CD4-positive, alpha-beta T cell treated with Interleukin-6 for 4 hours (primary cell): ENCODE data around the gene ADAMTS8.

Experiments used
- DNase-seq: peaks from one replicate; pipeline ENCODE4 v3.0.0-alpha.2; 2020; ENCODE audit warnings: mixed read lengths

The ADAMTS8 gene

DNA sequence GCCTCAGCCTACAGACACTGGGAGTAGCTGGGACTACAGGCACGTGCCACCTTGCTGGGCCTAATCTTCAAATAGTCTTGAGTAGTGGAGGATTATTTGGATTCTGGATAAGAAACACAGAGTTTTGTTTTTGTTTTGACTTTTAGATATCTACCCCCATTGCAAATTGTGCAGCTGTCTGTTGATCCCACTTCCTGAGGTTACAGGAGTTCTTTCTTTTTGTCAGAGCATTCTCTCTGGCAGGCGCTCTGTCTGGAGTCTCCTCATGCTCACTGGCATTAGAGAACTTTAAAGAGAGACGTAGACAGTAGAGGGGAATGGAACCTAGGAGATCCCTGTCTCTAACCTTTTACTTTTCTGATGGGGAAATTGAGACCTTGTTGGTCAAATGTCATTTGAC, 7.8 kb upstream of the ADAMTS8 start:
- no peak for DNase-seq

DNA sequence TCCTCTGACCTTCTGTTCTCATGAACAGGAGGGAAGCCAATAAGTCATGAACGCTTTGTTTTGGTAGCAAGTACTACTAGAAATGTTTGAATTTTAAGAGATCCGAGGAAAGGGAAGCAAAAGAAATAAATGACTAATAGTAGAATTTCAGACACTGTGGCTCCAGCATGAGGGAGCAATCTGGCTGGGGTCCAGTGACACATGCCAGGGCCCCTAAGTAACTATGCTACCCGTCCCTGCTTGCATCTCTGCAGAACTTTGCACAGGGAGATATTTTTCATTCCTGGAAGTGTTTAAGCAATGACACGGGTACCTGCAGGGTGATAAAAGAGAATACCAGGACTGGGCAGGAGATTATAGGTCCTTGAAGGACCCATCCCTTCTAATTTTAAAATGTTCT, 7.3 kb upstream of the ADAMTS8 start:
- no peak for DNase-seq

DNA sequence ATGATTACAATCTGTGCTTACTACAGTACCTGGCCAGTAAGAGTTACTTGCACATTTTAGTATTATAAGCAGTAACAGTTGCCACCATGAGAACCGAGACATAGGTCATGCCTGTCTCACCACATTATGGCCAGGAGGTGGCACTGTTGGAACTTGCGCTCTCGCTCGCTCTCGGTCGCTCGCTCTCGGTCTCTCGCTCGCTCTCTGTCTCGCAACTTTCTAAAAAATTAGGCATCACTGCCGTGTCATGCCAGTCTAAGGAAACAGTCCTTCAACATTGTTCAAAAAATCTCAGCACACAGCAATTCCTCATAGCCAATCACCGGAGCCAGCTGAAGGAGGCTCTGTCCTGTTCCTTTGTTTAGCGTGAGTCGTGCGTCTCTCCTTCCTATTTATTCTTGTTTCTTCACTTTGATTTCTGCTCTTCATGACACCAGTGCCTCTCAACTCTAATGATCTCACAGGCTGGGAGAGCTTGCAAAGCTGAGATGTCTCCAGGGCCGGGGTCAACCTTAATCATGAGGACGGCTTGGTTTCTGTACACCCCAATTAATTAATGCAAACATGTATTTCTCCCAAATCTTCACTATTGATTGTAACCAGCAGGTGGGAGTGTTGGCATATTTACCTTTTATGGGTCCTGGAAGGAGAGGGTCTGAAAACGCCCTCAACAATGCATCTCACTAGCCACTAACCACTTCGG, 6.3 kb upstream of the ADAMTS8 start:
- peak; percentile 72 for DNase-seq

DNA sequence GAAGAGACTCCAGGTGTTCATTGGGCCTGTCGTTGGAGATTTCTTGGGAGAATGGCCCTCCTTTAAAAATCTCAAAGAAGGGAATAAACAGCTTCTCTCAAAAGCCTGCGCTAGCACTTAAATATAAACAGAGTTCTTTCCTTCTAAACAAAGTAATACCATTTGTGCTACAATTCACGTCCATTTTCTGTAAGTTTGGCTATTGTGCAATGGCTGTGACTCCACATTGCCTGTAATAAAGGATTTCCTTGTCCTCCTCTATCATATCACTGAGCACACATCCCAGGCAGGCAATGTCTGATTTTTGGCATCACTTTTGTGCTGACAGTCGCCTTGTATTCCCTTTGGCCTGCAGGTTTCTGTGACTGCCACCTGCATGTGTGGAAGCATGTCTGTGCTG, 4.9 kb upstream of the ADAMTS8 start:
- DNase-seq = no peak

DNA sequence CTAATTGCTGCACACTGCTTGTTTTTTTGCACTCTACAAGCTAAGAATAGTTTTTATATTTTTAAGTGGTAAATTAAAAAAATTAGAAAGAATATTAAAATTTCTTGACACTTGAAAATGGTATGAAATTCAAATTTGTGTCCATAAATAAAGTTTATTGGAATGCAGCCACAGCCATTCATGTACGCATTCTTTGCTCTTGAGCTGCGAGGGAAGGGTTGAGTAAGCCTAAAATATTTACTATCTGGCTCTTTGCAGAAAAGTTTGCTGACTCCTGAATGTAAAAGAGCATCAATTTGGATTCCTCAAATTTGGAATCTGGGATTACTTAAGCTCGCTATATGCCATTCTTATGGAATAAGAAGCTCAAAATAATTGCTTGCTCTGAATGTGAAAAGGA, 3.4 kb upstream of the ADAMTS8 start:
- no peak for DNase-seq

DNA sequence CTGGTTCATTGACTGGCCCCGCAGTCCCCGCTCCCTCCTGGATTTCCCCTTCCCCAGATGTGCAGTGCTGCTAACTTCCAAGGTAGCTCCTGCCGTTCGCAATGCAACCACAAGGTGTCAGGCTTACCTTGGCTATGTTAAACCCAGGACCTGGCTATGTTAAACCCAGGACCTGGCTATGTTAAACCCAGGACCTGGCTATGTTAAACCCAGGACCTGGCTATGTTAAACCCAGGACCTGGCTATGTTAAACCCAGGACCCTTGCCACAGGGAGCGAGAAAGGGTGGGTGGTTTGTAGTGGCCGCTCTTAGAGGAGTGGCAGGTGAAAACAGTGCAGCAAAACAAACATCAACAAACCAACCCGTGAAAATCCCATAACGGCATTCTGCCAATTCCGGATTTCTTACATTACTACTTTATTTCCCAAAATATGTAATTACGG, 2.9 kb upstream of the ADAMTS8 start:
- peak; percentile 66 for DNase-seq

DNA sequence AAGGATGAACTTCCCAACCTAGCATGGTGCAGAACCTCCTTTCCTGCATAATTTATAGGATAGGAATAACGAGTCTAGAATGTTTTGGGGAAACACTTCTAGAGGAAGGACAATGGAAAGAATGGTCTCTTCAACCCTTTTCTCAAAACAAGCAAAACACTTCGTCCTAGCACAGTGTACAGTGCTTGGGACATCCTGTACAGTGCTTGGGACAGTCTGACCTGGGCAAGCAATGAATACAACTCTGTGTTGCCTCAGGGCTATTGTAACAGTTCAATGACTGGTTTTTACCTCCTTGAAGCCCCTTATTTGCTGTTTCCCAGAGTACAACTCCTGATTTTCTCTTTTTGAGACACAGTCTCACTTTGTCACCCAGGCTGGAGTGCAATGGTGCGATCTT, 1.6 kb upstream of the ADAMTS8 start:
- DNase-seq = no peak

DNA sequence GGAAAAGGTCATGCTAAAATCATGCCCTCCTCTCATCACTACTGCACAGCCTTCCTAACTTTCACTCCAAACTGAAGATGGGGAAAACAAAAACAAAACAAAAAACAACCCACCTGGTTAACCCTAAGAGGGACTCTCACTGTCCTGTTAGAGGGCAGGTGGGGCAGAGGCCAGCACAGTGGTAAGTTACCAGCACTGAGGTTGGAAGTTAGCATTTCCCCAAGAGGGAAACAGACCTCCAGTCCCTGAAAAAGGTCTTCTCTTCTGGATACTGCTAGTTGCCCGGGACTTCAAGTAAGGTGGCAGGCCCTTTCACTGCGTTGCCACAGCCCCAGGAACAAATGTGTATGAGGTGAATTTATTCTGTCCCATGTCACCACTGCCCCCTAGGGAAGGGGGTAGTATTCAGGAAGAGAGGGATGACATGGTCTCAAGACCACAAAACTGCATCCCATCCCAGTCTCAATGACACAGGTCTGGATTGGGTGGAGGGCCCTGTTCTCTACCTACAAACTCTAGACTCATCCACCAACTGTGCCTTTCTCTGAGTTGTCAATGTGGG, 792 bp upstream of the ADAMTS8 start:
- DNase-seq = no peak

DNA sequence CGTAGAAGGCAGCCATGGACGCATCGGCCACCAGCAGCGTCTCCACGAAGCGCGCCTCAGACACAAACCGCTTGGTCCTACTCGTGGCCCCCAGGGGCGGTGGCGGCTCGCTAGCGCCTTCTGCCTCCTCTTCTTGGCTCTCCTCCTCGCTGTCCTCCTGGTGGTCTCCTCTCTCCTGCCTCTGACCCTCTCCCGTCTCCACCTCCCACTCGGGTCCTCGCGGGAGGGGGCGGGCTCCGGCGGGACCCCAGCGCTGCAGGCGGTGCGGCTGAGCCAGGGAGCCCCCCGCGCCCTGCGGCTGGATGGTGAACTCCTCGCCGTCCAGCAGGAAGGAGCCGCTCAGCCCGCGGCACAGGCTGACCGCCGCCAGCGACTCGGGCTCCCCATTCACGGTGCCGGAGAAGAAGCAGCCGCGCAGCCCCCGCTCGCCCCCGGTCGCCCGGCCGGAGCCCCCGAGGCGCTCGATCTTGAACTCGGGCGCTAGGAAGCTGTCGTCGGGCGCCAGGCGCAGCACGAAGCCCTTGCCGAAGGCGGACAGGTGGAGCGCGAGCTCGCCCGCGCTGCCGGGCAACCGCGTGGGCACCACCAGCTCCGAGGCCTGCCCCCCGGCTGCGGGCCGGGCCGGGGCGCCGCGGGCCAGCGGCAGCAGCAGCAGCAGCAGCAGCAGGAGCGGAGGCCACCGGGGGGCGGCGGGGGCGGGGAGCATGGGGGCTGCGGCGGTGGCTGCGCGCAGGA, 661 bp downstream of the ADAMTS8 start:
- no peak for DNase-seq

DNA sequence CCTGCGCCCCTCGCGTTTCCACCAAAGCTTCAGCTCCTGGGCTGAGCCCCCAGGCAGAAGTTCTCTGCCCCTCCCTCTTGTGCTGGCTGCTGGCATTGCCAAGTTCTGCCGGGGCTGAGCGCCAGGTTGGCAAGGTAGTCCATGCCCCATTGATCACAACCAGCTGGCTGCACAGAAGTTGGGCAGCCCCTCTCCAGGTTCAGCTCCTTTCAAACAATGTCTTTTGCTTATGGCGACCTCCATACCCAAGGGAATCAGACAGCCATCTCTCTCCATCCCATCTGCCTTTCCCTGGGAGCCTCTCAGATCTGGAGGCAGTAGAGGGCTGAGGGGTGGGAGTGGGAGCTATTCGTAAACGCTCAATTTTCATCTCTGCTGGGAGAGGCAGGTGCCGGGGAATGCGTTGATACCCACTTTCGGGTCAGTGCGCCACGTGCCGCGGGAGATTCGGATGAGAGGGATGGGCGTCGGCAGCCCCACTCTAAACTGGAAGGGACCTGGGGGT, 1.5 kb downstream of the ADAMTS8 start:
- DNase-seq = no peak

DNA sequence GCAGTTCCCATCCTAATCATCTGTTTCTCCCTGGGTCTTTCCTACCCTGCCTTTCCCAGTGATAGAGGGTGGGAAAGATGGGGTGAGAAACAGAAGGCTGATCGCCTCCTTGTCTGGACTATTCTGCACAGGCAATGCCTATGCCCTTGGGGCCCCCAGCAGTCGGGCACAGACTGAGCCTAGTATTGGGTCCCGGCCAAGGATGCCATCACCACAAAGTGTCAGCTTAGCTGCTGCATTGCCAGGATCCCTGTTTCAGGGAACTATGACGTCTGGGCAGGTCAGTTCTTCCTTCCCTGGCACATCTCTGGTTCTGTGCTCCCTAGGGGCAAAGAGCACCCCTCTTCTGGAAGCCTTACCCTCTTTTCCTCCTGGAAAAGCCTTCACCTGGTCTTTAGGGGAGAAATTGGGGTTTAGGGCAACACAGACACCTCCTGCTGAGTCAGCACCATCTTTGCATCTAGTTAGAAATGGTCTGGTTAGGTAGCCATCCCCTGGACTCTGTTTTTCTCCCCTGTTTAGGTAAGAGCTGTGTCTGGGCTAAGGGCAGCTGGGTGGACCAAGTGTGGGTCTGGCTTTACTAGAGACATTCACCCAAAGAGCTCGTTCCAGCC, 2.1 kb downstream of the ADAMTS8 start:
- DNase-seq = no peak

DNA sequence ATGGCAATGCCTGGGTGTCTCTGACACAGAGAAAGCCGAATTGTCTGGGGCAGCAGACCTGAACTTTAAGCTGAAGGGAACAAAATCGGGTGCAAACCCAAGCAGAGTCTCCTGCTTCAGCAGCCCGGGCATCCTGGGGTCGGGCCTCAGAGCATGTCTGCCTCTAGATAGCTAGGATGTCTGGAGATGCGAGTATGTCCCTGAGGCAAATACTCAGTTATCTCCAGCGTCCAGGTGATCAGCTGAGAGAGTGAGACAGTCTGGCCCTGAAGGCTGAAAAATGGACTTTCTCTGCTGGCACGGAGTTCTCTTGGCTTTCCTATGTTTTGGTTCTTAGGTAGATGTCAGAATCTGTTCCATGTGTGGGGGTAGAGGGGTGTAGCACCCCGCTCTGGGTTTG, 3.3 kb downstream of the ADAMTS8 start:
- DNase-seq = no peak

DNA sequence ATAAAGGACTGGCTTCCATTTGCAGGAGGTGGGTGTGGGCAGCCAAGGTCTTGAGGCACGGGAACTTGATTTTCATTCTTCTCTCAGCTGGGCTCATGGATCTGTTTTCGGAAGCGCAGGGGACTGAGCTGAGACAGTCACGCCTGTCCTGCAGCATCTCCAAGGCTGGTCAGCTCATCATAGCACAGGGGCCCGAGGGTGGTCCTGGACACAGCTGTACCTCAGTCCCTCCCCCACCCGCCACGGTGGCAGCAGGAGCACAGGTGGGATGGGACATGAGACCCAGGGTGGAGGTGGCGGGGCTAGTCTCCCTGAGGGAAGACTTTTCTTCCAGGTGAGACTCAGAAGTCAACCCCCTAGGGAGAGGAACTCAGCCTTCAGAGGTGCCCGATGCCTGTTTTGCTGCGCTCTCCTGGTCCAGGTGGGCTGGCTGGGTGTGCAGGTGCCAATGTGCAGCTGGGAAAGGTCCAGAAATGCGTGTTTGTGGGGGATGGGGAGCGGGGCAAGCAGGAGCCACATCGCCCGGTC, 3.7 kb downstream of the ADAMTS8 start:
- DNase-seq = no peak

DNA sequence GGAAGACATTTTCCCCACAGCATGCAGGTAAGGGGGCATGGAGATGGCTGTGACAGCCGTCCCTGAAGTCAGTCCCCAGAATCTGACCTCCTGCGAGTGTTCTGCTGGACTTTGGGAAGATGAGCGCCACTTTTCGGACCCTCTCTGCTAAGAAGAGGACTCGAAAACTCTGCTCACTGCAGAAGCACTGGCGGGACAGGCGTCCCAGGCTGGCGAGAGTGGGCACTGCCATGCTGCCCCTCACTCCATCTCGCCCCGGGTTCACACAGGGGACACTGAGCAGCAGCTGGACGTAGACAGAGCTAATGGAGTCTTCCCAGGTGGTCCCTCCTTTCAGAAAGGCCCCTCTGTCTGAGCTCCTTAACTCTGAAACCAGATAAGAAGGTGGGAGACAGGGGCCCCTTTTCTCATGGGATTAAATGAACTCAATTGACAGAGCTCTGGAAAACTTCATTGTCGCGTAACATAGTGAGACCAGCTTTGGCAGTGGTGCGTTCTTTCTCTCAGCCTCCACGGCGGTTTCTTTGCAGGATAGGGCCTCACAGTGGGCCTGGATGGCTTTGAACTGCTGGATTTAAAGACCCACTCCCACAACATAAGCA, 4.8 kb downstream of the ADAMTS8 start:
- no peak for DNase-seq

DNA sequence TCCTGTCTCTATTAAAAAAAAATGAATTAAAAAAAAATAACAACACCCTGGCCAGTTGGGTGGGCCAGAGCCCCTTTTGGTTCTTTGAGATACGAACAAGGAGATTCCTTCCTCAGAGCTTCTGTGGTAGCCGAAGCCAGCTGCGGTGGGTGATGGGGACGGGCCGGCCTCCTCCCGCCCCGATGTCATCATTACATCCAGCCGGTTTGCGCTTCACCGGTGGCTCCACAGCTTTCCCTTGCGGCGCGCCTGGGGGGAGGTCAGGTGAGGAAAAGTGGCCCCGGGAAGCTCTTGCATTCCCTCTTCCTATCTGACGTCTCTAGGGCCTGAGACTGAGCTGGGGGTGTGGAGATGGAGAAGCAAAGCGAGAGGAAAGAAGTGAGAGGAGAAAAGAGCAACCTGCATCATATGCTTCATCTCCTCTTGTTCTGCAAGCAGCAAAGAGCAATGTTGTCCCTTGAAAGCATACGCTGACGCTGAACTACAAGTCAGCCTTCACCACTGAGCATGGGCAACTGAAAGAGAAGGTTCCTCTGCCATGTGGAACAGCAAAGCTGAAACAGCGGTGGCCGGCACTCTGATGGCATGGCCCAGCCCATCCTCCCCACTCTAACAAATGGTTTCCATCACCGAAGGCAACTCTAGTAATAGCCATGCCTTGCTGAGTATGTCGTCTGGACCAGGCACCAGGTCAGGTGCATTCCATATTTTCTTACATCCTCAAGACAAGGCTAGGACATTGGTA, 6.0 kb downstream of the ADAMTS8 start:
- no peak for DNase-seq

DNA sequence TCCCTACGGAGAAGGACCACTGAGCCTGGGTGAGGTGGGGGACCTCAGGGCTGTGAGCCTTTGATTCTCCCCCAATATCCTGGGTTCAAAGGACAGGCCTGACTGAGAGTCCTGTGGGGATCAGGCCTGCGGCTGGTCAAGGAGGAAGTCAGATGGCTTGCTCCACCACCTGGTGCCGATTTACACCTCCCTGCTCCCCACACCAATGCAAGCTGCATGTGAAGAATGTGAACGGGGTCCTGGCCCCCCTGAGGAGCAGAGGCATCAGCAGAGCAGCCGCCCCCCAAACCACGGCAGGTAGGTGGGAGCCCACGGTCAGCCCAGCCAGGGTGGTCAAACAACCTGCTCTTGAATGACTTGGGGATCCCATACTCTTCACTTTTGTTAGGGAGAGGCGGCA, 6.7 kb downstream of the ADAMTS8 start:
- DNase-seq = no peak

DNA sequence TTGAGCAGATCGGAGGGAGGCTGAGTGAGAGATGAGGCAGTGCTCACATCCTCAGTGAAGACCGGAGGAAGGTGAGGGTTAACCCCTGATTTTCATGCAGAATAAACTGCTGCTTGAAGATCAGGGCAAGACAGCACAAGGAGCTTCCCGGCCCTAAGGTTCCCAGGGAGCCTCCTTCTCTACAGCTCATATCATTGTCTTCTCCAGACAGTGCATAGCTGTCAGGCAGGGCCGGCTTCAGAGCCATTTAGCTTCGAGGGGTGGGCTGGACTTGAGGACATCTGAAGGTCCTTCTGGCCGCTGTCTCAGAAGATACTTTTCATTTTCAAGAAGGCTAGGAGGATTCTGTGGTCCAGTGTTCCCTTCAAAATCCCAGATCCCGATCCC, 7.2 kb downstream of the ADAMTS8 start:
- DNase-seq = no peak

DNA sequence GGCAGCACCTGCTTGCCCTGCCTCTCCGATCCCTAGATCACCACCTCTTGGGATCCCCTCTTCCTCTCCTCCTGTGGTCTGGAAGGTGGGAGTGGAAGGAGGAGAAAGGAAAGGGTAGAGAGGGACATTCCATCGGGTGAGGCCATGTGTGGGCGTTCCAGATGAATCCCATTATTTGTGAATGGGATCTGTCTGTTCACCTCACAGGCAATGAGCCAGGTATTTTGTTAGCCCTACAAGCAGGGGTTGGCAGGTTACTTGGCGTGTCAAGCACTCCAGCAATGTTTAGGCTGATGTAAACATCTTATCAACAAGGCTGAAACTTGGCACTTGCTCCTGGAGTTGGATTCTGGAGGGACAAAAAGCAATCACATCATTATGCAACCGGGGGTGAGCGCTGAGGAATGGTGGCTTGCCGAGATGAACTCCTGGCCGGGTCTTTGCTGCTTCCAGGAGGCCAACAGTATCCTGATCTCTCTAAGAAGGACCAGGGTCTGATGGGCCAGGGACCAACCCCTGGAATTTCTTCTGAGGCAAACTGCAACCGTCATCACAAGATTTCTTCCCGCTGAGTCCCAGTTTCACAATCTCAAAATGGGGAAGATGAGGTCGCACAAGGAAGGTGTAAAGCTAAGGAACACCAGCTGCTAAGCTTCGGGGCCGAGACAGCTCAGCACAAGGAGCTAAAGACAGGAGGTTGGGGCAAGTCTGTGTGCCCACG, 7.8 kb downstream of the ADAMTS8 start:
- no peak for DNase-seq

DNA sequence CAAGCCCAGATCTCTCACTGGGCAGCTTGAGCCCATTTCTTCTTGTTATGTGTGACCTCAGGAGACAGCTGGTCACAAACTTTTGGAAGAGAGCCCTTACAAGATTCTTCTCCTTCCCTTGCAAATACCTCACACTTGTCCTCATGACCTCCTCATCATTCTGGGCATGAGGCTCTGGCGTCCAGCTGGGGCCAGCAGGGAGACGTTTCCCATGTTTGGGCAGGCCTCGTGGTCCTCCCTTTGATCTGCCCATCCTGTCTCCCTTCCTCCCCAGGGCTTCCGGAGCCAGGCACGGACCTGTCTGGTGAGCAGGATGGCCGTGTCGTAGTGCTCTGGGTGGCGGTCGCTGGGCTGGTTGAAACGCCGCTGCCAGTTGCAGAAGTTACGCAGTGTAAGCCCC, 9.7 kb downstream of the ADAMTS8 start:
- no peak for DNase-seq

DNA sequence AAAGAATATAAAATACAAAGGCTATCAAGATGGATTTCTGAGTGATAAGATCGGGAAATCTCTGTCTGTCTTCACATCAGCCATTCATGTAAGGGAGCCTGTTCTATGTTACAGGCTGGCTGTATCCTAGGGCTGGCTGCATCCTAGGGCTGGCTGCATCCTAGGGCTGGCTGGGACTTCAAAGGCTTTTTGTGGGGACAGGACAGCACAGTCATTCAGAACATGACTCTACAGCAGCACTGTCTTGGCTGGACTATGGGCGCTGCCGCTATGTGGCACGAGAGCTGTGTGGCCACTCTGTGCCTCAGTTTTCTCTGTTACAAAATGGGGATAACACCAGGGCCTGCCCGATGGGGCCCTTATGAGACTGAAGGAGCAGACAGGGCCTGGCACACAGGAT, 10.2 kb downstream of the ADAMTS8 start:
- no peak for DNase-seq

DNA sequence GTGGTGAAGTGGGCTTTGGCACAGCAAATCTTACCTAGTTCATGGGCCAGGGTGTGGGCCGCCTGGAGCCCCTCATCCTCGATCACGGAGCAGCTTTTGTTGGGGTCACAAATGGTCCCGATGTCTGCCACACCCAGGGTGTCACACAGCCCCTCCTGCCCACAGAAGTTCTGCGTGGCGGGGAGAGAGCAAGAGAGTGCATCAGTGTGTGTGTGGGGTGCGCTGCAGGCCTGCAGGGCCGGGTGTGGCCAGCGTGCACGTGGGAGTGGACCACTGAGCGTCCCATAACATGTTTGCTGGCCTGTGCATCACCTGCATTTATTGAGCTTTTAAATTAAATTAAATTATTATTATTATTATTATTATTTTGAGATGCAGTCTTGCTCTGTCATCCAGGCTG, 11.5 kb downstream of the ADAMTS8 start:
- no peak for DNase-seq

DNA sequence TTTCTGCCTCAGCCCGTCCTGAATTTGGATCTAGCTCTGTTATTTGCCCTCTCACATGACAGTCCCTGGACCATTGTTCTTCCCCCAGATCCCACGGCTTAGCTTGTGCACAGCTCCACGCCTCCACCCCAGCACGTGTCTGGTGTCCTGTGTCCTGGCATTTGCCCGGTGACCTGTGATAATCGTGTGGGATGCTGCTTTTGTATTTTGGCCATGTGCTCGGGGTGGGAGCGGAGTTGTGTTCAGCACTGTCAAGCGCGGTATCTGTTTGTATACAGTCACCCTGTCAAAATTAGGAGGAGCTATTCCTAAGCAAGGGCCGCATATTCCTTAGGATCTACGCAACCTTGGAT, 11.9 kb downstream of the ADAMTS8 start:
- DNase-seq = no peak
